HEK293 (cell line): ENCODE measurements around the gene KRTAP5-11.

Experiments
- CTCF ChIA-PET: fragments of 350-600 bp; formaldehyde crosslinking; extraction: SDS; loops from one replicate; lab custom pipeline; 2021; ENCODE audit warnings: antibody characterized with exemption; lab: Yijun Ruan, JAX
- POLR2A ChIA-PET: fragments of 300-600 bp; formaldehyde crosslinking; extraction: SDS; loops from one replicate; lab custom pipeline; 2020; ENCODE audit warnings: antibody characterized with exemption, inconsistent platforms; lab: Yijun Ruan, JAX
- H3K27ac ChIP-seq: fragments of 200-500 bp; sonication (Bioruptor generic); 2 replicates; pipeline ENCODE4 v1.5.1; 2014; ENCODE audit warnings: low read depth, low read length, control low read depth, inconsistent platforms; ENCODE audit errors: extremely low read depth
- H3K36me3 ChIP-seq, 2 experiments: fragments of 200-500 bp in 1 of 2; sonication (Bioruptor generic) in 1 of 2; 1 replicate in 1 of 2; 2 replicates in 1 of 2; pipeline ENCODE4 v1.5.1; 2014 to 2017; ENCODE audit warnings: inconsistent platforms in 2 of 2, low read length in 2 of 2; ENCODE audit not compliant: control insufficient read depth in 2 of 2, insufficient read depth in 1 of 2
- H3K4me1 ChIP-seq: fragments of 200-500 bp; sonication (Bioruptor generic); 2 replicates; pipeline ENCODE4 v1.5.1; 2014; ENCODE audit warnings: mild to moderate bottlenecking, low read length, inconsistent platforms; ENCODE audit not compliant: control insufficient read depth, insufficient read depth
- H3K4me3 ChIP-seq: 2 replicates; pipeline ENCODE4 v1.5.1; 2011; ENCODE audit warnings: low read depth, mild to moderate bottlenecking, control low read depth, low read length, moderate library complexity
- H3K9me3 ChIP-seq: fragments of 200-500 bp; sonication (Bioruptor generic); 2 replicates; pipeline ENCODE4 v1.5.1; 2014; ENCODE audit warnings: low read depth, low read length, inconsistent platforms; ENCODE audit not compliant: control insufficient read depth, insufficient read depth
- EGR2 ChIP-seq: fragments of 450-650 bp; formaldehyde crosslinking; IDR thresholded peaks from 2 replicates; pipeline ENCODE4 v1.5.1; 2016; ENCODE audit warnings: low read depth, missing biosample characterization, missing genetic modification characterization
- ELK4 ChIP-seq: IDR thresholded peaks from 2 replicates; pipeline ENCODE4 v1.6.1; 2011; ENCODE audit warnings: mild to moderate bottlenecking, low read depth, low read length, borderline replicate concordance
- KLF1 ChIP-seq: fragments of 450-650 bp; formaldehyde crosslinking; IDR thresholded peaks from 2 replicates; pipeline ENCODE4 v1.5.1; 2016; ENCODE audit warnings: missing biosample characterization, missing genetic modification characterization
- MYNN ChIP-seq: fragments of 450-650 bp; formaldehyde crosslinking; IDR thresholded peaks from 2 replicates; pipeline ENCODE4 v1.5.1; 2016; ENCODE audit warnings: missing biosample characterization, missing genetic modification characterization, borderline replicate concordance
- YY1 ChIP-seq: fragments of 450-650 bp; formaldehyde crosslinking; IDR thresholded peaks from 2 replicates; pipeline ENCODE4 v1.5.1; 2018; ENCODE audit warnings: missing biosample characterization, missing genetic modification characterization
- ZBTB44 ChIP-seq: fragments of 450-650 bp; IDR thresholded peaks from 2 replicates; pipeline ENCODE4 v1.5.1; 2018; ENCODE audit warnings: missing biosample characterization, mild to moderate bottlenecking, missing genetic modification characterization
- ZNF10 ChIP-seq: fragments of 450-650 bp; formaldehyde crosslinking; IDR thresholded peaks from 2 replicates; pipeline ENCODE4 v1.5.1; 2017; ENCODE audit warnings: missing biosample characterization, missing genetic modification characterization
- ZNF112 ChIP-seq: fragments of 450-650 bp; formaldehyde crosslinking; IDR thresholded peaks from 2 replicates; pipeline ENCODE4 v1.5.0; 2017; ENCODE audit warnings: missing biosample characterization, missing genetic modification characterization
- ZNF148 ChIP-seq: fragments of 450-650 bp; formaldehyde crosslinking; IDR thresholded peaks from 2 replicates; pipeline ENCODE4 v1.5.0; 2017; ENCODE audit warnings: missing biosample characterization, missing genetic modification characterization, borderline replicate concordance
- ZNF341 ChIP-seq: fragments of 450-650 bp; formaldehyde crosslinking; IDR thresholded peaks from 2 replicates; pipeline ENCODE4; 2016; ENCODE audit warnings: low read depth, missing biosample characterization, missing genetic modification characterization
- ZNF398 ChIP-seq: fragments of 450-650 bp; formaldehyde crosslinking; IDR thresholded peaks from 2 replicates; pipeline ENCODE4 v1.5.1; 2017; ENCODE audit warnings: missing biosample characterization, missing genetic modification characterization
- ZNF473 ChIP-seq: fragments of 450-650 bp; formaldehyde crosslinking; IDR thresholded peaks from 2 replicates; pipeline ENCODE4 v1.5.1; 2017; ENCODE audit warnings: missing biosample characterization, missing genetic modification characterization
- ZNF518A ChIP-seq: fragments of 450-650 bp; formaldehyde crosslinking; conservative IDR thresholded peaks from 2 replicates; pipeline ENCODE4 v1.5.1; 2016; ENCODE audit warnings: low read depth, missing biosample characterization, missing genetic modification characterization
- ZNF658 ChIP-seq: fragments of 450-650 bp; formaldehyde crosslinking; IDR thresholded peaks from 2 replicates; pipeline ENCODE4; 2016; ENCODE audit warnings: missing biosample characterization, missing genetic modification characterization
- ZNF843 ChIP-seq: fragments of 450-650 bp; formaldehyde crosslinking; IDR thresholded peaks from 2 replicates; pipeline ENCODE4 v1.5.1; 2016; ENCODE audit warnings: missing biosample characterization, missing genetic modification characterization
- ZSCAN30 ChIP-seq: fragments of 450-650 bp; IDR thresholded peaks from 2 replicates; pipeline ENCODE4 v1.5.1; 2018; ENCODE audit warnings: missing biosample characterization, mild to moderate bottlenecking, missing genetic modification characterization, moderate library complexity

The KRTAP5-11 gene

GRCh38 chr11:71543866-71544265 lies 38.8 kb downstream of the KRTAP5-11 start (continued):
- TF ChIP-seq ZBTB44 (tag by site-specific recombination) (no peak), ZNF10 (tag by site-specific recombination) (no peak), MYNN (tag by site-specific recombination) (no peak), ZNF398 (tag by site-specific recombination) (no peak), YY1 (tag by site-specific recombination) (no peak), ZNF341 (no peak)

- Histone ChIP-seq H3K4me1 (no peaks in the 10 kb centered on the region), H3K4me3 (no peak overlapping the region), H3K9me3 (no peaks in the 10 kb centered on the region), H3K36me3 (no peaks in the 10 kb centered on the region)
- CTCF ChIA-PET = no interaction called here
- POLR2A ChIA-PET = no interaction called here
- no peak for TF ChIP-seq ZNF148
- no peak for TF ChIP-seq ZNF843 (tag by site-specific recombination)
- no peak for TF ChIP-seq ELK4
- TF ChIP-seq ZNF518A (tag by site-specific recombination) = no peak
- no peak for TF ChIP-seq ZNF473 (tag by site-specific recombination)
- no peak for TF ChIP-seq ZNF658 (tag by site-specific recombination)
- no peak for TF ChIP-seq ZNF112
- no peak for TF ChIP-seq ZSCAN30
- TF ChIP-seq EGR2 (tag by site-specific recombination) = no peak
- no peak for TF ChIP-seq KLF1 (tag by site-specific recombination)
- TF ChIP-seq, all 188 proteins: peak for 0
- H3K27ac ChIP-seq = no peak overlapping the region
Measured at GRCh38 chr11:71542879-71543777, 39.5 kb downstream of the KRTAP5-11 start.
